T1000 (cell line): ENCODE results near the gene LPCAT1.
"Not testable (repeated sequence)": the region's sequence is repeated elsewhere in the genome, so short reads cannot be mapped to it uniquely, and the experiment has no call there.

Experiments used
- DNase-seq: peaks from one replicate; lab custom pipeline; 2025; ENCODE audit warnings: mixed read lengths; lab: John Stamatoyannopoulos, UW

The LPCAT1 gene

GRCh38 chr5:1466631-1467265, 57.0 kb downstream of the LPCAT1 start:
- no peak for DNase-seq

GRCh38 chr5:1465966-1466471, 57.7 kb downstream of the LPCAT1 start:
- DNase-seq = no peak

- DNase-seq = no peak
These were observed 58.6 kb downstream of the LPCAT1 start for GRCh38 chr5:1465117-1465516.

- no peak for DNase-seq
These were observed 59.2 kb downstream of the LPCAT1 start for GRCh38 chr5:1464511-1464910.

- DNase-seq = no peak
These were observed 59.7 kb downstream of the LPCAT1 start for GRCh38 chr5:1464096-1464446.

- DNase-seq = no peak
These were observed 60.2 kb downstream of the LPCAT1 start for GRCh38 chr5:1463326-1464095.

GRCh38 chr5:1462358-1462757, 61.4 kb downstream of the LPCAT1 start:
- DNase-seq = no peak

- no peak for DNase-seq
These were observed 62.4 kb downstream of the LPCAT1 start for GRCh38 chr5:1461396-1461795.

- no peak for DNase-seq
These were observed 63.6 kb downstream of the LPCAT1 start for GRCh38 chr5:1460054-1460682.

- not testable (repeated sequence) for DNase-seq
These were observed 64.3 kb downstream of the LPCAT1 start for GRCh38 chr5:1459435-1459834.

GRCh38 chr5:1456110-1456881, 67.5 kb downstream of the LPCAT1 start:
- not testable (repeated sequence) for DNase-seq

- DNase-seq = no peak
These were observed 70.1 kb downstream of the LPCAT1 start for GRCh38 chr5:1453613-1454012.

GRCh38 chr5:1449081-1449630, 74.6 kb downstream of the LPCAT1 start:
- no peak for DNase-seq

- no peak for DNase-seq
These were observed 75.2 kb downstream of the LPCAT1 start for GRCh38 chr5:1448511-1449011.

- DNase-seq = no peak
These were observed 75.9 kb downstream of the LPCAT1 start for GRCh38 chr5:1447671-1448361.

- DNase-seq = no peak
These were observed 77.0 kb downstream of the LPCAT1 start for GRCh38 chr5:1446602-1447343.

- DNase-seq = no peak
These were observed 77.8 kb downstream of the LPCAT1 start for GRCh38 chr5:1445689-1446601.

GRCh38 chr5:1445313-1445688, 78.5 kb downstream of the LPCAT1 start, which contains the start of gene SLC6A3:
Gene SLC6A3, minus strand, starts transcription at chr5:1445440. Its CDS starts 2,243 bp downstream, at chr5:1443197.
- no peak for DNase-seq
